A673 (cell line): ENCODE measurements around the gene FEM1A.
"Not testable (repeated sequence)": the region's sequence is repeated elsewhere in the genome, so short reads cannot be mapped to it uniquely, and the experiment has no call there.

Source experiments
- EZH2 ChIP-seq: fragments of 200-600 bp; sonication (generic); IDR thresholded peaks from 2 replicates; pipeline ENCODE4 v1.6.1; 2017; ENCODE audit warnings: borderline replicate concordance, low read depth, mild to moderate bottlenecking, mixed read lengths, antibody characterized with exemption, low read length; ENCODE audit not compliant: poor library complexity, severe bottlenecking
- TF ChIP-seq, protein P1 (sequence below): fragments of 300-800, 200-600 bp; sonication (generic); conservative IDR thresholded peaks from 2 replicates; pipeline ENCODE4 v1.5.1; 2017; ENCODE audit warnings: low read depth, mild to moderate bottlenecking, antibody characterized with exemption, low read length, moderate library complexity, mixed read lengths

DNA sequence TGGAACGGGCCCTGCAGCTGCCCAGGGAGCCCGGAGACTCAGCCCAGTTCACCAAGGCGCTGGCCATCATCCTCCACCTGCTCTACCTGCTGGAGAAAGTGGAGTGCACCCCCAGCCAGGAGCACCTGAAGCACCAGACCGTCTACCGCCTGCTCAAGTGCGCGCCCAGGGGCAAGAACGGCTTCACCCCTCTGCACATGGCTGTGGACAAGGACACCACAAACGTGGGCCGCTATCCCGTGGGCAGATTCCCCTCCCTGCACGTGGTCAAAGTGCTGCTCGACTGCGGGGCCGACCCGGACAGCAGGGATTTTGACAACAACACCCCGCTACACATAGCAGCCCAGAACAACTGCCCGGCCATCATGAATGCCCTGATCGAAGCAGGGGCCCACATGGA lies 1.7 kb downstream of the FEM1A start:
- TF ChIP-seq, protein P1, sequence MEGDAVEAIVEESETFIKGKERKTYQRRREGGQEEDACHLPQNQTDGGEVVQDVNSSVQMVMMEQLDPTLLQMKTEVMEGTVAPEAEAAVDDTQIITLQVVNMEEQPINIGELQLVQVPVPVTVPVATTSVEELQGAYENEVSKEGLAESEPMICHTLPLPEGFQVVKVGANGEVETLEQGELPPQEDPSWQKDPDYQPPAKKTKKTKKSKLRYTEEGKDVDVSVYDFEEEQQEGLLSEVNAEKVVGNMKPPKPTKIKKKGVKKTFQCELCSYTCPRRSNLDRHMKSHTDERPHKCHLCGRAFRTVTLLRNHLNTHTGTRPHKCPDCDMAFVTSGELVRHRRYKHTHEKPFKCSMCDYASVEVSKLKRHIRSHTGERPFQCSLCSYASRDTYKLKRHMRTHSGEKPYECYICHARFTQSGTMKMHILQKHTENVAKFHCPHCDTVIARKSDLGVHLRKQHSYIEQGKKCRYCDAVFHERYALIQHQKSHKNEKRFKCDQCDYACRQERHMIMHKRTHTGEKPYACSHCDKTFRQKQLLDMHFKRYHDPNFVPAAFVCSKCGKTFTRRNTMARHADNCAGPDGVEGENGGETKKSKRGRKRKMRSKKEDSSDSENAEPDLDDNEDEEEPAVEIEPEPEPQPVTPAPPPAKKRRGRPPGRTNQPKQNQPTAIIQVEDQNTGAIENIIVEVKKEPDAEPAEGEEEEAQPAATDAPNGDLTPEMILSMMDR = not testable (repeated sequence)
- not testable (repeated sequence) for TF ChIP-seq EZH2
